DLD1 (cell line): Measurements from ENCODE around the gene DVL2.

ENCODE experiments used
- in situ Hi-C: cut with HindIII; loops from 2 replicates; pipeline ENCODE4 v1.10.0; 2017; ENCODE audit warnings: low sequenced_read_pairs

DVL2 gene

DNA sequence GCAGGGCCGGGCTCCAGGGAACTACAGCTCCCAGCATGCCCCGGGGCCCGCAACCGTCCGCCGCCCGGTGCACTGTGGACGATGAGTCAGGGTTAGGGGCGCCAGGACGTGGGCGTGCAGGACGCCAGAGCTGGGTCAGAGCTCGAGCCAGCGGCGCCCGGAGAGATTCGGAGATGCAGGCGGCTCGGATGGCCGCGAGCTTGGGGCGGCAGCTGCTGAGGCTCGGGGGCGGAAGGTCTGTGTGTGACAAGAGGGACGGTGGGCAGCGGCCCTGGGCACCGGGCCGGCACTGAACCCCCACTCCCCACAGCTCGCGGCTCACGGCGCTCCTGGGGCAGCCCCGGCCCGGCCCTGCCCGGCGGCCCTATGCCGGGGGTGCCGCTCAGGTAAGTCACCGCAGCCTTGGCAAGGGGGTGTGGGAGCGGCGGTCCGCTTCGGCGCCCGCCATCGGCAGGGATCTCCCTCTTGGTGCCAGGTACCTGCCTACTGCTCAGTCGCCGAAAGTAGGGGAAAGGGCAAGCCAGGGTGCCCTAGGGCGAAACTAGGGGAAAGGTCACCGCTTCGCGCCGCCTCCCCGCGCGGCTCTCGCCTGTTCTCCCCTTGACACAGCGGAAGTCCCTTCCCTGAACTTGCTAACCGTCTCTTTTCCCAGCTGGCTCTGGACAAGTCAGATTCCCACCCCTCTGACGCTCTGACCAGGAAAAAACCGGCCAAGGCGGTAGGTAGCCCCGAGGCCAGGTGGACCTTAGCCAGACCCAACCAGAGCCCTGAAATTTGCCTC lies 14.3 kb downstream of the DVL2 start, which contains the start of the genes ACADVL and DLG4:
Gene ACADVL (plus strand): TSS at position 127 of the 781 bp plus-strand sequence. CDS start 47 bp downstream, at position 174.
Gene DLG4 (minus strand): TSS at position 25 of the 781 bp plus-strand sequence.
- in situ Hi-C loops = no loop called here

DNA sequence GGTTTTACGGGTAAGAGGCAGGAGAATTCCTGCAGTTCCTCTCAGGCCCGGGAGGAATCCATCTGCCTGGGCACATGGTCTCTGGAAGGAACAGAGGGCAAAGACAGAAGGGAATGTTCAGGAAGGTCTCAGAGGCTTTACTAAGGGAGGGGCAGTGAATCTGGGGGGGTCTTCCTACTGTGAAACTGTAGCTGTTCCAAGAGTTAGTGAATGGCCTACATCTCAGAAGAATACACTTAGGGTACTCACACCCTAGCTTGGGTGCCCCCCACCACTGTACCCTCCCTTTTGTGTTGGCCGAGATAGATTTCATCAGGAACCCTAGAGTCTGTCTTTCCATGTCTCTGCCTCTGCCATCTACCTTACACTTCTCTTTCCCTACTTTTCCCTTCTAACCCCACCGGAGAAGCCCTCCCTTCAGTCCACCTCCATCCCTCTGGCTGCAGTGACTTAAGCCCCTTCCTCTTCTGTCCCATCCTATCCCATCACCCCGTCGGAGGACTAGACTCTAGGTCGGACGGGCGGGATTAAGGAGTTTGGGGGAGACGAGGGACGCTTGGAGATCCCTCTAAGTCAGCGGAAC lies 15.0 kb downstream of the DVL2 start:
- in situ Hi-C loops = no loop called here

DNA sequence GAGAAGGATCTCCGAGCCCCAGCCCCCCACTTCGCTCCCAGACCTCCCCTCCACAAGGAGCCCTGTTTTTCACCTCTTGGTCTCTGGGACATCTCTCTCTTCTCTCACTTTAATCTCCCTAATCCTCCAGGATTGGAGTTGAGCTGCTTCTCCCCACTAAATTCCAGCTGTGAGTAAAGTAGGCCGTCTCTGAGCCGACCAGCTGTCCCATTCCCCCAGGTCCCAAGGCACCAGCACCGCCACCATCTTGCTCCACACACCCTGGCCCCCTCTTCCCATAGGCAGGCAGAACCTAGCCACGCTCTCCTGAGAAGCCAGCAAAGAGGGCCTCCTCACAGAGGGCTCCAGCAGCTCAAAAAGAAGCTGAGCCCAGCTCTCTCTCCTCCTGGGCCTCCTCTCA lies 15.6 kb downstream of the DVL2 start:
- in situ Hi-C loops = no loop called here

DNA sequence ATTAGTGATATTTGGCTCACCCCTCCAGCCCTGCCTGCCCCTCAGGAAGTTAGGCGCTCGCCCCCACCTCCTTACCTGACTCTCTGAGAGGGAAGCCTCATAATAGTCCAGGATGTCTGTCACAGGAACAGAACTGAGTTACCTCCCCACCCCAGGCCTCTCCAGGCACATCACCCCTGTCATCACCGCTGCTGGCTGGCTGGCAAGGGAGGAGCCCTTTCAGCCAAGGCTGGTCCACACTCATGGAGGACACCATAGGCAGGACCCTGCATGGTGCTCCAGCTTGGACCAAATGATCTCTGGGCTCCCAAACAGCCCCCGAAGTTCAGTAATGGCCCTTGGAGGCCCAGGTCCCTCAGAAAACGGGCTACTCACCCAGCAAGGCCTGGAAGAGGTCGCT lies 16.2 kb downstream of the DVL2 start:
- in situ Hi-C loops = no loop called here

DNA sequence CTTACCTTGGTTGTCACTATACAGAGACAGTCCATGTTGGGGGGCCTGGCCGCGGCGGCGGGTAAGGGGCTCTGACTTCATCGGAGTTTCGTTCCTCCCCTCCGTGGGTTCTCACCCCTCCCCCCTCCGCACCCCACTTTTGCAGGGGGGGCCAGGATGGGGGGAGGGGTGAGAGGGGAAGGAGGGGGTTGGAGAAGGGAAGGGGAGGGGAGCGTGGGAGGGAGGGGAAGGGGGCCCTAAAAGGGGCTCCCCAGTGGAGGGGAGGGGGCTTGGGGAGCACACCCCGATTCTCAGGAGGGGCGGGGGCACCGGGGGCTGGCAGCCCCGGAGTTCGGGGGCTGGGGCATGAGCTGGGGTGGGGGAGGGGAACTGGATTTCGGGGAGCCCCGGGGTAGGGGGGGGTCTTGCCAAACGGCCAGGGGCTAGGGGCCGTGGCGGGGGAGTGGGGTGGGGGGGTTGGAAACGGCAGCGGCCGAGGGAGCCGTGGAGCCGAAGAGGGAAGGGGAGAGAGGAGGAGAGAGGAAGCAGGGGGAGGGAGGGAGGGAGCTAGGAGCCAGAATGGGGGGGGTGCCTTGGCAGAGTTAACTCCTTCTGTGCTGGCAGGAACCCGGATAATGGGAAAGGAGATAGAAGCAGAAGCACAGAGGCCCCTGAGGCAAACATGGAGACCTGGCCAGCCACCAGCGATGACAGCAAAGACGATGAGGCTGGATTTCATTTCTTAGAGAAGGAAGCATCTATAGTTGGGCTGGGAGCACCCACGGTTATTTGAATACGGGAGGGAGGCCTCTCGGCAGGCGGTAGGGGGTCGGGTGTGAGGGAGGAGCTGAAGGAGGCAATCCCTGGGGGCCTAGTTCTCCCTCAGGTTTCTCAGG lies 17.0 kb downstream of the DVL2 start:
- in situ Hi-C loops = no loop called here

DNA sequence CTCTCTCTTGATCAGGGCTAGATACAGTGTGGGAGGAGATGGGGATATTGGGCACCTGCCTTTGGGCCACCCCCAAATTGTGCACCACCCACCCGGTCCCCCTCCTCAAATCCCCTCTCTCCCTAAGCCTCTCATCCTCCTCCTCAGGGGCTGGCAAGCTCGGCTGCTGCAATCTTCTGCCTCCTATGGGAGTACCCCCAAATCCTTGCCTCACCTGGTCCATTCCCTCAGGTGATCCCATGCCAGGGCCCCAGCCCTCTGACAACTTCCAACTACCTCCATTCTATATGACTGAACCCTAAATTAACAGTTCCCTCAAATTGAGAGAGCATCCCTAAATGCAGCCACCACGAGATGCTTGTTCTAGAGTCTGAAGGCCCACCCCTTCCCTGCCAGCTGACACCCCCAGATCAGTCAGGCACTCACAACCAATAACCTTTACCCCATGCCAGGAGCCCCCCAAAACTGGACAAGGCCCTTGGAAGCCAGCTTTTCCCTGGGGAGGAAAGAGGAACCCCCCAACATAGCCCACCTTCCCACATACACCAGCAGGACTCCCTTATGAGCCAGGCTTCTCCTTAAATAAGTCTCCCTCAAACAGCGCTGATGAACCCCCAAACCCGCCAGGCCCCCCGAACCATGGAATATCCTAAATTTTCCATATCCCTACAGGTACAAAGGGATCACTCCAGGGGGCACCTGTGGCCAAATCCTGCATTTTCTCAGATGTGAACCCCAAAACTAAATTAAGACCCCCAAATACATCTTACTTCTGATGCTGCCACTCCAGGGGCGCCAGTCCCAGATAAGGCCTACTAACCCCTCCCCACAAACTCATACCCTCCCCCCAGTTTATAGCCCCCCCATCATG lies 17.8 kb downstream of the DVL2 start:
- in situ Hi-C loops = no loop called here

DNA sequence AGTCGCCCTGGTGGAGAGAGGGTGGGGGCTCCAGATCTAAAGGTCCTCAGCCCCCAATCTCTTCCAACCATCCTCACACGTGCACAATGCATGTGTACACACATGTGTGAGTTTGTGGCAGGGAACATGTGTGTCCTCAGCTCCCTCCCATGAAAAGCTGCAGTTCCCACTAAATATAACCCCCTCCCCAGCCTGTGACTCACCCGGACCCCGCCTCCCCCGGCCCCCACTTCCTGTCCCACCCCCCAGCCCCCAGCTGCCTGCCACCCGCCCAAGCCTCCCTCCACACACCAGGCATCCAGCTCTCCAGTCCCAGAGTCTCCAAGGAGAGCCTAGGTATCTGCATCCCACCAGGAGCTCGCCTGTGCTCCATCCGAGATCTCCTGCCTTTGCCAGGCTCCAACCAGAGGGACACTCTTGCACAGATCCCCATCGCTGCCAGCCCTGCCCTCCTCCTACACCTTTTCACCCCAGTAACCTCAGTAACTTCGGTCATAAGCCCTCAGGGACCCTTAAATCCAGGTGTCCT lies 18.6 kb downstream of the DVL2 start:
- in situ Hi-C loops = no loop called here

DNA sequence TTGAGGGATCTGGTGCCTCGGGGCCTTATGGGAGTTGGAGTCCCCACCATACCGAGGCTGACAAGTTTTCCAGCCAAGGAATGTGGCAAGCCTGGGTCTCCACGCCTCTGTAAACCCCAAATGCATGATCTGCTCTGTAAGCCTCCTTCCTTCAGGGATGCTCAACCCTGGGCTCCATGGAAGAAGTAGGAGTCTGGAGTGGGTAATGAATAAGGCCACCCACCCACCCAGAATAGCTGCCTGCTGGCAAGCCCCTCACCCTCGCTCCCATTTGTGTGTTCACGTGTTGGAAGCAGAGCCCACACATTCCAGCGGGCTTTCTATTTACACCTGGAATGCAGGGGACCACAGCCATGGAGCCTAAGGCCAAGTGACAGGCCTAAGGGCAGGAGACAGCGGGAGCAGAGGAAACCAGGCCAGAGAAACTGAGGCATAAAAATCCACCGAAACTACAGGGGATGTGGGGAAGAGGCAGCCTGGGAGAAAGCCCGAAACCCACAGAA lies 19.1 kb downstream of the DVL2 start:
- in situ Hi-C loops = no loop called here

DNA sequence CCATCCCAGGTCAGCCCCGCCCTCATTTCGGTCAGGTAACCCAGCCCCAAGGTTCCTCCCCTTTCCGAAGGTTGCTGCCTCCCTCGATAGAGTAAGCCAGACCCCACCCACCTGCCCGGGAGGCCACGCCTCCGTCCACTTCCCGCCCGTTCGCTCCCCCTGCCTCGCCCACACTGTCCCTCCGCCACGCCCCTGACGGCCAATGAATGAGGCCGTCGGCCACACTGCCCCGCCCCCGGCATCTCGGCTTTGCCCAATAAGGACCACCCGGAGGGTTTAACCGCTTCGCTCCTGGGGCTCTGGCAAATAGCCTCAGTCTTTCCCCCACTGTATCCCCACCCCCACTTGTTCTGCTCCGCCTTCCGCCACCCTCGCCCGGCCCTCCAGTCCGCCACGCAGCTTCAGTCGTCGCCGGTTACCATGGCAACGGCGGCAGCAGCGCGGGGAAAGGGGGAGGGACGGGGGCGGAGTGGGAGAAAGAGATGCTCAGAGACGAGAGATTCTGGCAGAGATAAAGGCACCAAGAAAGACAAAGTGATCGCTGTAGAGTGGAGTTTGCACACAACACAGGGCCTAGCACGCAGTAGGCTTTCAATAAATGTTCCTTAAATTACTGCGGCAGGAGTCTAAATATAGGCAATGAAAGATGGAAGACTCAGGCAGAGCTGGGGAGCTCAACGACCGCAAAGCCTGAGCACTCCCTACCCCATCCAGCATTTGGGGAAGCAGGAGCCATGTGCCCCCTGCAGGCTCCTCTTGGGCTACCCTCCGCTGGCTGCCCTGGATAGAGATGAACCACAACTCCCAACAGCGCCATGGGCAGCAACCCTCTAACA lies 19.8 kb downstream of the DVL2 start:
- in situ Hi-C loops = no loop called here

DNA sequence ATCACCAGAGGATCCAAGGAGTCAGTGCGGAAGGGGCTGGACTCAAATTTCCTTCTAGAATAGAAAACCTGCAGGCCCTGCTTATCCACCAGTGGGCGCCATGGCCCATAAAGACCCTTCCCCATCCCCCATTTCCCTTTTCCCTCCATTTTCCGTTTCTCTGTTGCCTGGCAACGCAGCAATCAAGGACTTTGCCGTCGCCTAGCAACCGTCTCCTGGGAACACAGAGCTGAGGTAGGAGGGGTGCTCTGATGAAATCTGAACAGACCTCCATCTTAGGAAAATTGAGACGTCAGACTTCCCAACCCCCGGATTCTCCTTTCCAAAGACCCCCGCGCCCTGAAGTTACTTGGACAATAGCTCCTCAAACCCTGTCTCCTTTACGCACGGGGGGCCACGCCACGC lies 20.4 kb downstream of the DVL2 start:
- in situ Hi-C loops = no loop called here

DNA sequence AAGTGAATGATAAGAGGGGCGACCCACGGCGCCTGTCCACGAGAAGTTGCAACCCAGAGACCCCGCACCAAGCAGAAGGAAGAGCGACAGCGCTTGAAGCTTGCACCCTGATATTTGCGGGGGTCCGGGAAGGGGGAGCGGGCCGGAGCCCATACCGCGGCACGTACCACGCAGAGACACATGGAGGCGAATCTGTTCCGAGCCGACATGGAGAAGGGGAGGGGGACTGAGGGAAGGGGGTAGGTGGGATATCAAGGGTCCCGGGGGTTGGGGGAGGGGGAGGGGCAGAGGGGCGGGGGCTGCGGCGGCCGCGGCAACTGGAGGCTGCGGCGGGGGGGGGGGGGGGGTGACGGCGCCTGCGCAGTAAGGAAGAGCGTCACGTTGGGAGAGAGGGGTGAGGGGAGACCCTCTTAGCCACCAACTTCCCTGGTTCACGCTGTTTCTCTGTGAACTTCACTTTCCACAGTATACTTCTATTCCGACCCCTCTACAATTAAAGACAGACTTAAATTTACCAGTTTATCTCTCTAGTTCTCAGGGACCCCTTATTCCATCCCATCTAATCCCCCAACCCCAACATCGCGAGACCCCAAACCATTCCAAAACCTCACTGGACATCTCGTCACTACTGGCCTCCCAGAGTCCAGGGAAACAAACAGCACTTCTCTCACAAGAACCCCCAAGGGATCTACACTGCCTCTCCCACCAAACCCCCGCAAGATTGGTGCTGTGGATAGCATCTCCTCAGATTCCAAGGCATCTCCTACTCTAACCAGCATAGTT lies 22.6 kb downstream of the DVL2 start:
- in situ Hi-C loops = no loop called here

DNA sequence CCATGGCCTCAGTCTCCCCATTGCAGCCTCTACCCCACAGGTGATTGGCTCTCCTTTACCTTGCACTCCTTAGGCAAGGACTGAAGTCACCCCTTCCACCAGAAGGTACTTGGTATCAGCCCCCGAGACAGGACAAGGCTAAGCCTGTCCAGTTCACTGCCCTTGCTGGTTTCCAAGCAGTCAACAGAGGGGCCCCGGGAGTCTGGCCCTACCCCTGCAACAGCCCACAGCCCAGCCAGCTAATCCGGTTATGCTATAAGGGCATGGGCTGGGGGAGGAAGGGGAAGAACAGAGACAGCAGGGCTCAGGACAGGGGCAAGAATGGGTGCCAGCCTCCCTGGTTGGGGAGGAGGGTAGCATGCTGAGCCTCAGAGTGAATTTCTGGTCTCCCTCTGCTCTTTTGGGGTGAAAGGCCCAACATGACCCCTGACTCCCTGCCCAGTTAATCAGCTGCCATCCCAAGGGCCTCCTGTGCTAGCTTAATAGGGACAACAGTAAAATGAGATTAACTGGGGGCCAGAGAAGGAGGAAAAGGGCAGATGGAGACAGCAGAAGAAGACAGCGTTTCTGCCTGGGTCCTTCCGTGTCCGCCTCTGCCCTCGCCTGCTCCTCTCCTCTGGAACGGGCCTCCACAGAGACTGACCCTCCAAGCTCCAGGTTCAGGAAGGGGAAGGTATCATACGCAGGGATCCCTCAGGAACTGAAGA lies 25.4 kb downstream of the DVL2 start:
- in situ Hi-C loops = no loop called here

DNA sequence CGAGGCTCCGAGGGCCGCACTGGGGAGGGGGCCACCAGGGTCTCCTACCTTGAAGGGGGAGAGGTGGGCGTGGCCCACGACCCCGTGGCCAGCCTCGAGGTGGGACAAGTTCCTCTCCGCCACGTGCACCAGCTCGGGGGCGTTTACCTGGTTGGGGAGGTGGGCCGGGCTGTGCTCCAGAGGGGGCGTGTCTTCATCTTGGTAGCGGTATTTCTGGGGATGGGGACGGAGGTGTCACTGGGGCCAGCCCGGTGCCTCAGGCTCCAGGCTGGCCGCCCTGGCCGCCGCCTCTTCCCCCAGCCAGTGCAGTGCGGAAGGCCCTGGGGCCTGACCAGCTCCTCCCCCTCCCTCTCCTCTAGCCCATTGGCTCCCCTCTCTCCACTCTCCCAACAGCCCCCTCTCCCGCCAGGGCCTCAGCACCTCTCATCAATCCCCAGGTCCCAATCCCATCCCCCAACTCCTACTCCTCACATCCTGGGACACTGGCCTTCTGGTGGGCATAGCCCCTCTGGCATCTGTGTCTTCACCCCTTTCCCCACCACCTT lies 26.2 kb downstream of the DVL2 start:
- in situ Hi-C loops = no loop called here

DNA sequence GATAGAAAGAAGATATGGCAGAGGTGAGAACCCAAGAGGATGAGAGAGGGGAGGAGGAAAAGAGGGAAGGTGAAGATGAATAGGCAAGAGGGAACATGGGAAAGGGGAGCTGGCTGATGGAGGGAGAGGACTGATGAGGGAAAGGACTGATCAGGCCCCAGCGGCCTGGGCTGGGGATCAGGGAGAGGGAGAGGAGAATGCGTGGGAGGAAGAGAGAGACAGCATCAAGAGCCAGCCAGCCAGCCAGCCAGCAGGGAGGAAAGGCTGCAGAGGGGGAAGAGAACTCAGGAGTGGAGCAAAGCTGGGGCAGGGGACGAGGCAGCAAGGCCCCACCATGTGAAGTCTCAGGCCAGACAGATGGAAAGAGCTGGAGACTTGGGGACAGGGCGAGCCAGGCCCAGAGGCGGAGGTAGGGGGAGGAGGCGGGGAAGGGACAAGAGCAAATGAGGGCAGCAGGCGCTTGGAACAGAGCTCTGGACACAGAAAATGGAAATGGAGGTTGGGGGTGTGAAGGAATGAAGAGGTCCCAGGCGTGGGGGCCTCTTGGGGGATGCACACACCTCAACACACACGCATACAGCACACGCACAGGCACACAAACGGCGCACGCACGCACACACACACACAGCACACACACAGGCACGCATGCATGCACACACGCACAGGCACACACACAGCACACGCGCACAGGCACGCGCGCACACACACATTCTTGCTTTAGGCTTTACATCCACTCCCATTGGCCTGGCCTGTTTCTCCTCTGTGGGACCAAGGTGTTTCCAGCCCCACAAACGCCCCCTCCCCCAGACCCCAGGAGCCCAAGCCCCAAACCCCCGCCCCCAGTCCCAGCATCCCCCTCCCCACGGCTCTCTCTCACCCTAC lies 27.0 kb downstream of the DVL2 start:
- in situ Hi-C loops = no loop called here

DNA sequence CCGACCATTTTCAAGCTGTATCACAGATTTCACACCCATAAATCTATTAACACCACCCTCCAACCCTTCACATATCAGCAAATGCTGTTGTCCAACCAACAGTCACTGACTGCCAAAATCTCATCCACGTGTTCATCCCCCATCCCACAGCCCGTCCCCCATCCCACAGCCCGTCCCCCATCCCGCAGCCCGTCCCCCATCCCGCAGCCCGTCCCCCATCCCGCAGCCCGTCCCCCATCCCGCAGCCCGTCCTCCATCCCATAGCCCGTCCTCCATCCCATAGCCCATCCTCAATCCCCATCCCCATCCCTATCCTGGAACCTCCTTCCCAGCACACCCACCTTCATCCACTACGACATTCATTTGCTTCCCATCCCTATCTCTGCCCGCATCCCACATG lies 28.8 kb downstream of the DVL2 start:
- in situ Hi-C loops = no loop called here

DNA sequence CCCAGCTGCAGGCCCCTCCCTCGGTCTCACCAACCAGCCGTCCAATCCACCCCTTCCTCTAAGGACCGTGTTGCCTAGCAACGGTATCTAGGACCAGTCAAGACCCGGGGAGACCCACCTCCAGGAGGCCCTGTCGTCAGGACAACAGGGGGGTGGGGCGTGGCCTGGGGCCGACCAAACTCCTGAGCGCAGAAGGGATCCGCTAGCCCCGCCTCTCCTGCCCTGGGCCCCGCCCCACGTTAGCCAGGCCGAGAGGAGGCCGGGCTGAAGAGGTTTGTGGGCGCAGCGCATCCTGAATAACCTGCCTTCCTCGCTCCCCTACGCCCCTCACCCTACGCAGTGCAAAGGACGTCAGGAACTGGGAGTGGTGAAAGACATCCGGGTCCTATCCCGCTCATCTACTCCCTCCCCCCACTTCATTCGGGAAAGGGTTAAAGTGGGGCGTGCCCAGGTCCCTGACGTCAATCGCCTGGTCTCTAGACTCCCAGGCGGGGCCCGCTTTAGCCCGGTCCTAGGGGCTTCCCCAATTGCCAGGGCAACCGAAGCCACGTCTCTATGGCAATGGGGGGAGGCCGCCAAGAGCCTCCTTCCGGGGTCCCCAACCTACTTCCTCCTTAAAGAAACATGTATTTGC lies 29.4 kb downstream of the DVL2 start:
- in situ Hi-C loops = no loop called here
